Measurements from ENCODE around the gene LSM2. TPM values are rescaled to one million over a fixed set of nuclear protein-coding genes. Genes with fewer than 3 reads are reported as not detected.

Gene LSM2
- total RNA-seq, 1 donor from 2014 or later, result 137 TPM

GRCh38 chr6:31776989-31777666 is 29.6 kb downstream of the LSM2 start, which contains the start of gene VWA7:
VWA7 (minus strand) TSS chr6:31777328; CDS start chr6:31776779, 549 bp downstream.
- peaks cover 25% of the 10 kb centered on the region for H3K4me1 Mint-ChIP-seq (ENCODE audit: low read depth)
- peak within 1 kb of the TSS; percentile 87 for H3K27ac Mint-ChIP-seq
- intact Hi-C loops (cut with micrococcal nuclease), result loop anchor here (1.0 to 2.0 kb wide), 5 partner anchors 18 to 74 kb away; partner anchors contain the start of genes ABHD16A and VARS1
- DNase-seq (ENCODE audit: low spot score), result peak; percentile 68
- peaks cover 11% of the 10 kb centered on the region for H3K36me3 Mint-ChIP-seq (ENCODE audit: low read depth)
- H3K4me3 Mint-ChIP-seq, result no peak within 1 kb of the TSS
- no peaks in the 10 kb centered on the region for H3K27me3 Mint-ChIP-seq (ENCODE audit: insufficient read depth)
- H3K9me3 Mint-ChIP-seq, result no peaks in the 10 kb centered on the region

- H3K4me3 Mint-ChIP-seq, result no peak overlapping the region
- H3K27ac Mint-ChIP-seq, result peak overlapping the region; percentile 87
- no peaks in the 10 kb centered on the region for H3K9me3 Mint-ChIP-seq
- intact Hi-C loops (cut with micrococcal nuclease), result loop anchor here (2.0 kb wide), 3 partner anchors 36 to 74 kb away; partner anchors contain the start of gene ABHD16A
- H3K27me3 Mint-ChIP-seq (ENCODE audit: insufficient read depth), result no peaks in the 10 kb centered on the region
- peaks cover 12% of the 10 kb centered on the region for H3K36me3 Mint-ChIP-seq (ENCODE audit: low read depth)
- peaks cover 26% of the 10 kb centered on the region for H3K4me1 Mint-ChIP-seq (ENCODE audit: low read depth)
- no peak for DNase-seq (ENCODE audit: low spot score)
Observed at GRCh38 chr6:31776485-31776988, 30.2 kb downstream of the LSM2 start.

- Mint-ChIP-seq H3K9me3 (no peaks in the 10 kb centered on the region), H3K4me1 (ENCODE audit: low read depth) (peaks cover 31% of the 10 kb centered on the region), H3K27ac (peak overlapping the region; percentile 87), H3K27me3 (ENCODE audit: insufficient read depth) (no peaks in the 10 kb centered on the region), H3K4me3 (no peak overlapping the region), H3K36me3 (ENCODE audit: low read depth) (peaks cover 12% of the 10 kb centered on the region)
- DNase-seq (ENCODE audit: low spot score), result no peak
- intact Hi-C loops (cut with micrococcal nuclease), result loop anchor here (2.0 kb wide), 3 partner anchors 37 to 73 kb away; partner anchors contain the start of gene ABHD16A
Observed at GRCh38 chr6:31775633-31776484, 30.9 kb downstream of the LSM2 start.

GRCh38 chr6:31775184-31775583 is 31.6 kb downstream of the LSM2 start:
- Mint-ChIP-seq H3K9me3 (no peaks in the 10 kb centered on the region), H3K27me3 (ENCODE audit: insufficient read depth) (no peaks in the 10 kb centered on the region), H3K36me3 (ENCODE audit: low read depth) (peaks cover 11% of the 10 kb centered on the region), H3K4me3 (no peak overlapping the region), H3K27ac (peak overlapping the region; percentile 74), H3K4me1 (ENCODE audit: low read depth) (peaks cover 31% of the 10 kb centered on the region)
- intact Hi-C loops (cut with micrococcal nuclease), result no loop called here
- DNase-seq (ENCODE audit: low spot score), result no peak

GRCh38 chr6:31771992-31772358 is 34.8 kb downstream of the LSM2 start:
- H3K27me3 Mint-ChIP-seq (ENCODE audit: insufficient read depth), result no peaks in the 10 kb centered on the region
- peaks cover 16% of the 10 kb centered on the region for H3K36me3 Mint-ChIP-seq (ENCODE audit: low read depth)
- H3K4me3 Mint-ChIP-seq, result no peak overlapping the region
- peak overlapping the region; percentile 52 for H3K27ac Mint-ChIP-seq
- intact Hi-C loops (cut with micrococcal nuclease), result no loop called here
- no peak for DNase-seq (ENCODE audit: low spot score)
- H3K9me3 Mint-ChIP-seq, result no peaks in the 10 kb centered on the region
- H3K4me1 Mint-ChIP-seq (ENCODE audit: low read depth), result peaks cover 45% of the 10 kb centered on the region

GRCh38 chr6:31770860-31771259 is 35.9 kb downstream of the LSM2 start:
- H3K27ac Mint-ChIP-seq, result peak overlapping the region; percentile 76

GRCh38 chr6:31769684-31770371 is 36.9 kb downstream of the LSM2 start:
- Mint-ChIP-seq H3K36me3 (ENCODE audit: low read depth) (peaks cover 13% of the 10 kb centered on the region), H3K27ac (peak overlapping the region; percentile 3), H3K4me3 (no peak overlapping the region), H3K4me1 (ENCODE audit: low read depth) (peaks cover 27% of the 10 kb centered on the region), H3K9me3 (no peaks in the 10 kb centered on the region), H3K27me3 (ENCODE audit: insufficient read depth) (no peaks in the 10 kb centered on the region)
- intact Hi-C loops (cut with micrococcal nuclease), result loop anchor here (1.0 kb wide), 2 partner anchors 41 to 90 kb away; partner anchors contain the start of gene DDAH2
- DNase-seq (ENCODE audit: low spot score), result peak; percentile 79

More at GRCh38 chr6:31770860-31771259, 35.9 kb downstream of the LSM2 start:
- H3K27me3 Mint-ChIP-seq (ENCODE audit: insufficient read depth), result no peaks in the 10 kb centered on the region
- peaks cover 16% of the 10 kb centered on the region for H3K36me3 Mint-ChIP-seq (ENCODE audit: low read depth)
- intact Hi-C loops (cut with micrococcal nuclease), result no loop called here
- H3K4me3 Mint-ChIP-seq, result no peak overlapping the region
- H3K4me1 Mint-ChIP-seq (ENCODE audit: low read depth), result peaks cover 35% of the 10 kb centered on the region
- H3K9me3 Mint-ChIP-seq, result no peaks in the 10 kb centered on the region
- DNase-seq (ENCODE audit: low spot score), result no peak

- no peaks in the 10 kb centered on the region for H3K9me3 Mint-ChIP-seq
- no peak overlapping the region for H3K4me3 Mint-ChIP-seq
- H3K36me3 Mint-ChIP-seq (ENCODE audit: low read depth), result peaks cover 15% of the 10 kb centered on the region
- H3K27me3 Mint-ChIP-seq (ENCODE audit: insufficient read depth), result no peaks in the 10 kb centered on the region
- peaks cover 27% of the 10 kb centered on the region for H3K4me1 Mint-ChIP-seq (ENCODE audit: low read depth)
- no peak for DNase-seq (ENCODE audit: low spot score)
- H3K27ac Mint-ChIP-seq, result no peak overlapping the region
- intact Hi-C loops (cut with micrococcal nuclease), result loop anchor here (1.0 kb wide), 2 partner anchors 39 to 88 kb away; partner anchors contain the start of gene DDAH2
Observed at GRCh38 chr6:31768363-31769257, 38.2 kb downstream of the LSM2 start.

- Mint-ChIP-seq H3K27me3 (ENCODE audit: insufficient read depth) (no peaks in the 10 kb centered on the region), H3K4me3 (no peak overlapping the region), H3K4me1 (ENCODE audit: low read depth) (peaks cover 27% of the 10 kb centered on the region), H3K36me3 (ENCODE audit: low read depth) (peaks cover 20% of the 10 kb centered on the region), H3K27ac (no peak overlapping the region), H3K9me3 (no peaks in the 10 kb centered on the region)
- DNase-seq (ENCODE audit: low spot score), result no peak
- intact Hi-C loops (cut with micrococcal nuclease), result no loop called here
Observed at GRCh38 chr6:31767096-31767645, 39.6 kb downstream of the LSM2 start.

- Mint-ChIP-seq H3K9me3 (no peaks in the 10 kb centered on the region), H3K27me3 (ENCODE audit: insufficient read depth) (no peaks in the 10 kb centered on the region), H3K4me3 (no peak overlapping the region), H3K36me3 (ENCODE audit: low read depth) (peaks cover 20% of the 10 kb centered on the region), H3K4me1 (ENCODE audit: low read depth) (peaks cover 22% of the 10 kb centered on the region), H3K27ac (no peak overlapping the region)
- no peak for DNase-seq (ENCODE audit: low spot score)
- intact Hi-C loops (cut with micrococcal nuclease), result no loop called here
Observed at GRCh38 chr6:31765910-31766794, 40.6 kb downstream of the LSM2 start.

- intact Hi-C loops (cut with micrococcal nuclease), result no loop called here
- H3K9me3 Mint-ChIP-seq, result no peaks in the 10 kb centered on the region
- no peak overlapping the region for H3K4me3 Mint-ChIP-seq
- no peaks in the 10 kb centered on the region for H3K27me3 Mint-ChIP-seq (ENCODE audit: insufficient read depth)
- peaks cover 21% of the 10 kb centered on the region for H3K4me1 Mint-ChIP-seq (ENCODE audit: low read depth)
- no peak for DNase-seq (ENCODE audit: low spot score)
- H3K27ac Mint-ChIP-seq, result no peak overlapping the region
- peaks cover 25% of the 10 kb centered on the region for H3K36me3 Mint-ChIP-seq (ENCODE audit: low read depth)
Observed at GRCh38 chr6:31765559-31765909, 41.2 kb downstream of the LSM2 start.

All from activated T-helper 1 cell treated with anti-CD3 and anti-CD28 coated beads, Interleukin-12 subunit alpha, Interleukin-12 subunit beta, Interleukin-2, Interleukin-4 antibody, amounts not matched to agents 30 ng/mL and 10 ng/mL and 1 ng/mL, durations not matched to agents 14 hours and 24 hours and 36 hours (primary cell).